PC-3 (cell line): ENCODE data around the gene GNRHR.

Experiments used
- CTCF ChIP-seq: fragments of 300-600 bp; sonication (generic); conservative IDR thresholded peaks from 2 replicates; pipeline ENCODE4 v1.5.1; 2017; ENCODE audit warnings: antibody characterized with exemption, low read depth, mild to moderate bottlenecking, low read length
- EZH2 ChIP-seq: fragments of 300-600 bp; sonication (generic); IDR thresholded peaks from one replicate; pipeline ENCODE4 v1.6.1; 2017; ENCODE audit warnings: antibody characterized with exemption, mild to moderate bottlenecking, low read length; ENCODE audit not compliant: unreplicated experiment
- EZH2phosphoT487 ChIP-seq: fragments of 300-600 bp; sonication (generic); IDR thresholded peaks from 2 replicates; pipeline ENCODE4 v1.6.1; 2018; ENCODE audit warnings: mild to moderate bottlenecking, antibody characterized with exemption, low read length, borderline replicate concordance

- no peak for TF ChIP-seq CTCF
- no peak for TF ChIP-seq EZH2
- TF ChIP-seq EZH2phosphoT487, result no peak
Measured at GRCh38 chr4:67749286-67749685, 4.9 kb downstream of the GNRHR start.
